Fibroblast of lung (primary cell): Measurements from ENCODE around the gene PRMT7. TPM values are rescaled to one million over a fixed set of nuclear protein-coding genes. Genes with fewer than 3 reads are reported as not detected.

ENCODE experiments used
- DNase-seq, 2 donors: peaks; one replicate each; pipeline versions ENCODE4 v3.0.0 to v3.0.0-alpha.2; 2010; ENCODE audit warnings: low read depth in 2 of 2
- H2AFZ ChIP-seq: 2 replicates; pipeline ENCODE4 v1.5.1; 2012; ENCODE audit warnings: low read length, control low read depth, inconsistent platforms
- H3K27ac ChIP-seq: 2 replicates; pipeline ENCODE4 v1.5.1; 2011; ENCODE audit warnings: low read length, control low read depth; ENCODE audit not compliant: insufficient read depth
- H3K27me3 ChIP-seq: 2 replicates; pipeline ENCODE4 v1.5.1; 2011; ENCODE audit warnings: mild to moderate bottlenecking, low read length; ENCODE audit not compliant: control insufficient read depth, insufficient read depth
- H3K36me3 ChIP-seq: 2 replicates; pipeline ENCODE4 v1.5.1; 2011; ENCODE audit warnings: low read length; ENCODE audit not compliant: control insufficient read depth, insufficient read depth
- H3K4me1 ChIP-seq: 2 replicates; pipeline ENCODE4 v1.5.1; 2011; ENCODE audit warnings: low read length; ENCODE audit not compliant: control insufficient read depth, insufficient read depth; ENCODE audit errors: extremely low read depth
- H3K4me2 ChIP-seq: 2 replicates; pipeline ENCODE4 v1.5.1; 2011; ENCODE audit warnings: low read length, control low read depth; ENCODE audit not compliant: insufficient read depth; ENCODE audit errors: extremely low read depth
- H3K4me3 ChIP-seq, 4 experiments: fragments of 200-600 bp in 1 of 4; sonication (generic) in 1 of 4; replicated peaks in 1 of 4; 2 replicates each; pipeline ENCODE4 v1.5.1; 2011 to 2016; ENCODE audit warnings: low read length in 4 of 4, low read depth in 3 of 4, mild to moderate bottlenecking in 3 of 4, control low read depth in 2 of 4, inconsistent platforms in 1 of 4, mixed read lengths in 1 of 4; ENCODE audit not compliant: insufficient read depth in 1 of 4; ENCODE audit errors: control extremely low read depth in 1 of 4
- H3K79me2 ChIP-seq: 2 replicates; pipeline ENCODE4 v1.5.1; 2012; ENCODE audit warnings: mild to moderate bottlenecking, low read length, inconsistent platforms; ENCODE audit not compliant: control insufficient read depth, insufficient read depth
- H3K9ac ChIP-seq: 2 replicates; pipeline ENCODE4 v1.5.1; 2011; ENCODE audit warnings: mild to moderate bottlenecking, low read length, control low read depth; ENCODE audit not compliant: insufficient read depth
- H3K9me3 ChIP-seq: 2 replicates; pipeline ENCODE4 v1.5.1; 2012; ENCODE audit warnings: low read depth, low read length; ENCODE audit not compliant: control insufficient read depth, insufficient read depth
- H4K20me1 ChIP-seq: 2 replicates; pipeline ENCODE4 v1.5.1; 2011; ENCODE audit warnings: low read length; ENCODE audit not compliant: control insufficient read depth, insufficient read depth; ENCODE audit errors: extremely low read depth
- EZH2 ChIP-seq: IDR thresholded peaks from 2 replicates; pipeline ENCODE4 v1.5.1; 2012; ENCODE audit warnings: low read length, control low read depth, mild to moderate bottlenecking; ENCODE audit errors: missing control alignments
- polyA plus RNA-seq, 2 donors: library from polyadenylated mRNA; depleted of rRNA in 1 of 2; stranded (reverse) in 1 of 2; unstranded in 1 of 2; fragments of >200 nt; gene quantifications; 2 replicates each; pipeline ENCODE4 v1.2.1, GENCODE V29; 2011 to 2012; ENCODE audit warnings: missing spikeins in 1 of 2
- total RNA-seq: library from RNA; depleted of rRNA; stranded (reverse); fragments of >200 nt; gene quantifications from 2 replicates; pipeline ENCODE4 v1.2.1, GENCODE V29; 2014
- TF ChIP-seq, protein P1 (sequence below), 2 donors: IDR thresholded peaks in 1 of 2; conservative IDR thresholded peaks in 1 of 2; 1 replicate in 1 of 2; 2 replicates in 1 of 2; pipeline ENCODE4 v1.5.1; 2011 to 2012; ENCODE audit warnings: low read length in 2 of 2, control low read depth in 1 of 2, inconsistent platforms in 1 of 2, low read depth in 1 of 2, mild to moderate bottlenecking in 1 of 2

The PRMT7 gene
- total and polyA plus RNA-seq, 2 donors (not counting 1 experiment from before 2014, with no cell fraction given): 24.0 to 39.3 TPM

DNA sequence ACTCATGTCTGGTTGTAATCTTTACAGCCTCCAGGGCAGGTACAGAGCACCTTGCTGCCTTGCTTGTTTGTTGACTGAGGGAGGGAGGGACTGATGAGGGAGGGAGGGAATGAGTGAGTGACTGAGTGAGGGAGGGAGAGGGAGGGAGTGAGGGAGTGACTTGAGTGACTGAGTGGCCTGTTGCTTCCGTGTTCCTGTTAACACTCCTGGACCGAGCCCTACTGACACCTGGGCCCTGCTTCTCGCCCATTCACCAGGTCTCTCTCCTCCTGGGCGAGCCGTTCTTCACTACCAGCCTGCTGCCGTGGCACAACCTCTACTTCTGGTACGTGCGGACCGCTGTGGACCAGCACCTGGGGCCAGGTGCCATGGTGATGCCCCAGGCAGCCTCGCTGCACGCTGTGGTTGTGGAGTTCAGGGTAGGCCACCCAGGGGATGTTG lies 41.2 kb downstream of the PRMT7 start:
- Histone ChIP-seq H3K4me1 (no peaks in the 10 kb centered on the region), H4K20me1 (no peaks in the 10 kb centered on the region), H3K4me3 (no peak overlapping the region), H3K9ac (no peak overlapping the region), H3K36me3 (peaks cover 27% of the 10 kb centered on the region), H3K27me3 (no peaks in the 10 kb centered on the region), H2AFZ (no peak overlapping the region), H3K79me2 (no peaks in the 10 kb centered on the region), H3K27ac (no peak overlapping the region), H3K4me2 (no peak overlapping the region), H3K9me3 (no peaks in the 10 kb centered on the region)
- no peak for DNase-seq
- TF ChIP-seq, protein P1, sequence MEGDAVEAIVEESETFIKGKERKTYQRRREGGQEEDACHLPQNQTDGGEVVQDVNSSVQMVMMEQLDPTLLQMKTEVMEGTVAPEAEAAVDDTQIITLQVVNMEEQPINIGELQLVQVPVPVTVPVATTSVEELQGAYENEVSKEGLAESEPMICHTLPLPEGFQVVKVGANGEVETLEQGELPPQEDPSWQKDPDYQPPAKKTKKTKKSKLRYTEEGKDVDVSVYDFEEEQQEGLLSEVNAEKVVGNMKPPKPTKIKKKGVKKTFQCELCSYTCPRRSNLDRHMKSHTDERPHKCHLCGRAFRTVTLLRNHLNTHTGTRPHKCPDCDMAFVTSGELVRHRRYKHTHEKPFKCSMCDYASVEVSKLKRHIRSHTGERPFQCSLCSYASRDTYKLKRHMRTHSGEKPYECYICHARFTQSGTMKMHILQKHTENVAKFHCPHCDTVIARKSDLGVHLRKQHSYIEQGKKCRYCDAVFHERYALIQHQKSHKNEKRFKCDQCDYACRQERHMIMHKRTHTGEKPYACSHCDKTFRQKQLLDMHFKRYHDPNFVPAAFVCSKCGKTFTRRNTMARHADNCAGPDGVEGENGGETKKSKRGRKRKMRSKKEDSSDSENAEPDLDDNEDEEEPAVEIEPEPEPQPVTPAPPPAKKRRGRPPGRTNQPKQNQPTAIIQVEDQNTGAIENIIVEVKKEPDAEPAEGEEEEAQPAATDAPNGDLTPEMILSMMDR (conservative IDR thresholded peaks at IDR 0.05 in 1 of 2, IDR thresholded peaks at IDR 0.05 in 1 of 2; ENCODE audit: low read depth in 1 of 2, low read length in 2 of 2): no peak
- no peak for TF ChIP-seq EZH2

DNA sequence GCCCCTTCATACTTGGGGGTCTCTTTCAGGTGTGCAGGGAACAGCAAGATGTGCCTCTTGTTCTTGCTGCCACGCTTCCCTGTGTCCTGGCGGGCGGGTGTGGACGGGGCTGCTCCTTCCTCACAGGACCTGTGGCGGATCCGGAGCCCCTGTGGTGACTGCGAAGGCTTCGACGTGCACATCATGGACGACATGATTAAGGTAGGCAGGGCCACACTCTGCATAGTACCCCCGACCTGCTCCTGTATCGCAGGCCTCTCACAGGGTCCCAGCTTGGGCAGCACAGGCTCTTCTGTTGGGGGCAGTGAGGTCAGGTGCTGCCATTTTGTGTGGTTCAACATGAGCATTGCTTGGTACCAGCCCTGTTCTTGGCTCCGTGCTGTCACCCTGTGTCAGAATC lies 42.5 kb downstream of the PRMT7 start:
- Histone ChIP-seq H3K4me2 (no peak overlapping the region), H3K9ac (no peak overlapping the region), H3K9me3 (no peaks in the 10 kb centered on the region), H3K4me1 (no peaks in the 10 kb centered on the region), H3K79me2 (no peaks in the 10 kb centered on the region), H3K27ac (no peak overlapping the region), H4K20me1 (no peaks in the 10 kb centered on the region), H3K4me3 (no peak overlapping the region), H2AFZ (no peak overlapping the region), H3K27me3 (no peaks in the 10 kb centered on the region), H3K36me3 (peaks cover 27% of the 10 kb centered on the region)
- TF ChIP-seq, protein P1 (conservative IDR thresholded peaks at IDR 0.05 in 1 of 2, IDR thresholded peaks at IDR 0.05 in 1 of 2; ENCODE audit: low read depth in 1 of 2, low read length in 2 of 2): no peak
- TF ChIP-seq EZH2: no peak
- DNase-seq: no peak

DNA sequence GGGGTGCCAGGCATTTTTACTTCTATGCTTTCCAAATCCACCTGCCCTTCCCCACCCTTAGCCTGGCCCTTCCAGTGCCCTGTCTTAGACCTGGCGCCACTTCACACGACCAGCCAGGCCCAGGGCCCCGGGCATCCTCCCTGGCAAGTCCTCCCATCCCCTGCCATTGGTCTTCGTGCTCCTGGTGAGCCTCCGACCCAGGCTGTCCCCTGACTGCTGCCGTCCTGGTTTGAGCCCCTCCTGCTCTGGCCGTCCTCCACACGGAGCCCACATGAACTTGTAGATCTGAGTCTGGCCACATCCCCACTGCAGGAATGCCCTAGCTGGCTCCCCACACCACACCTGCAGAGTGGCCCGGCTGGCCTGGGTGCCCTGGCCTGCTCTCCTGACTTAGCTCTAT lies 44.0 kb downstream of the PRMT7 start:
- Histone ChIP-seq H3K9me3 (no peaks in the 10 kb centered on the region), H4K20me1 (no peaks in the 10 kb centered on the region), H3K4me3 (no peak overlapping the region), H3K27me3 (no peaks in the 10 kb centered on the region), H3K79me2 (no peaks in the 10 kb centered on the region), H3K9ac (no peak overlapping the region), H3K4me1 (no peaks in the 10 kb centered on the region), H2AFZ (no peak overlapping the region), H3K36me3 (peaks cover 22% of the 10 kb centered on the region), H3K27ac (no peak overlapping the region), H3K4me2 (no peak overlapping the region)
- TF ChIP-seq EZH2: no peak
- TF ChIP-seq, protein P1 (conservative IDR thresholded peaks at IDR 0.05 in 1 of 2, IDR thresholded peaks at IDR 0.05 in 1 of 2; ENCODE audit: low read depth in 1 of 2, low read length in 2 of 2): no peak
- no peak for DNase-seq
